Pulmonary artery endothelial cell (primary cell): Measurements from ENCODE around the gene KDM4C. TPM values are rescaled to one million over a fixed set of nuclear protein-coding genes. Genes with fewer than 3 reads are reported as not detected.

Experiments used
- DNase-seq: peaks from one replicate; pipeline ENCODE4 v3.0.0-alpha.2; 2011; ENCODE audit warnings: low read depth, low spot score
- total RNA-seq: library from RNA; depleted of rRNA; stranded (reverse); fragments of >200 nt; gene quantifications from 2 replicates; pipeline ENCODE4 v1.2.3, GENCODE V29; 2014

Gene KDM4C
- total RNA-seq, 1 donor from 2014 or later, result 18.5 TPM

- no peak for DNase-seq
Measured at GRCh38 chr9:7209016-7209715, 451.4 kb downstream of the KDM4C start.

- DNase-seq, result no peak
Measured at GRCh38 chr9:7209990-7210389, 452.2 kb downstream of the KDM4C start.

GRCh38 chr9:7210854-7211637, 453.3 kb downstream of the KDM4C start:
- DNase-seq, result no peak

- no peak for DNase-seq
Measured at GRCh38 chr9:7211657-7212056, 453.9 kb downstream of the KDM4C start.

GRCh38 chr9:7212101-7212500, 454.3 kb downstream of the KDM4C start:
- DNase-seq, result no peak

GRCh38 chr9:7216004-7216841, 458.4 kb downstream of the KDM4C start:
- DNase-seq, result no peak

GRCh38 chr9:7223981-7224380, 466.2 kb downstream of the KDM4C start:
- no peak for DNase-seq

Other genes with a start within 250 kb of the KDM4C start
- gene GLDC, start 112.2 kb upstream of the KDM4C start, total RNA-seq, result 16.5 and 19.4 TPM in 2 replicates